Measurements from ENCODE around the gene ACTRT2.

DNA sequence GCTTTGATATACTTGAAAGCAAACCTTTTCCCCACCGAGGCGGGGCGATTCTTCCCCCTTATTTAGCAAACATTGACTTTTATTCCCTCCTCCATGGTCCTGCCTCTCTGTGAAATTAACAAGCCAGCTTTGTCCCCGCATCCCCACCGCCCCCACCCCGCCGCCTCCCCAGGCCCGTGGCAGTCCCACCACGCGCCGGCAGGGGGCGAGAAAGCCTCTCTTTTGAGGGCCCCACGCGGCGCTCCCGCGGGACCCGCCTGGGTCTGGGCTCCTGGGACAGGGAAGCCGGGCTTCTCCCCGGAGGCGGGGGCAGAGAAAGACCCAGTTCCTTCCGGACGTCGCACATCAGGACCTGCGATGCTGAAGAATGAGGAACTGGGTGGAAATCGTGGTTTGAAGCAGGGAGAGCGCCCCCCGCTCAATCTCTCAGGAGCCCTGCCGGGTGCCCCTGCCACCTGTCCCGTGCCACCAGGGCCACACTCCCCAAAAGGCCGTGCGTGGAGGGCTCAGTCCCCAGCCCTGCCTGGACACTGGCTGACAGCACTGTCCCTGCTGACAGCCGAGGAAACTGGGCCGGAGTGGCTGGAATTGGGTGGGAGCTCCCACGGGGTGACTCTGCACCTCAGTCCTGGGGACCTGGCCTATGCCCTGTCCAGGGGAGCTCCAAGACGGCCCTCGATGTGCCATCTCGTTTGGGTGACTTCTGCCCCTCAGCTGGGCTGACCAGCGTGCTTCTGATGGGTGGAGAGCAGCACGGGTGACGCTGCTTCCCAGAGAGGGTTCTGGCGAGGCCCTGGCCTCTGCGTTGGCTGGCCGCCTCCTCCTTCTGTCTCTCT is 8.6 kb upstream of the ACTRT2 start:
- TF ChIP-seq, protein P1, sequence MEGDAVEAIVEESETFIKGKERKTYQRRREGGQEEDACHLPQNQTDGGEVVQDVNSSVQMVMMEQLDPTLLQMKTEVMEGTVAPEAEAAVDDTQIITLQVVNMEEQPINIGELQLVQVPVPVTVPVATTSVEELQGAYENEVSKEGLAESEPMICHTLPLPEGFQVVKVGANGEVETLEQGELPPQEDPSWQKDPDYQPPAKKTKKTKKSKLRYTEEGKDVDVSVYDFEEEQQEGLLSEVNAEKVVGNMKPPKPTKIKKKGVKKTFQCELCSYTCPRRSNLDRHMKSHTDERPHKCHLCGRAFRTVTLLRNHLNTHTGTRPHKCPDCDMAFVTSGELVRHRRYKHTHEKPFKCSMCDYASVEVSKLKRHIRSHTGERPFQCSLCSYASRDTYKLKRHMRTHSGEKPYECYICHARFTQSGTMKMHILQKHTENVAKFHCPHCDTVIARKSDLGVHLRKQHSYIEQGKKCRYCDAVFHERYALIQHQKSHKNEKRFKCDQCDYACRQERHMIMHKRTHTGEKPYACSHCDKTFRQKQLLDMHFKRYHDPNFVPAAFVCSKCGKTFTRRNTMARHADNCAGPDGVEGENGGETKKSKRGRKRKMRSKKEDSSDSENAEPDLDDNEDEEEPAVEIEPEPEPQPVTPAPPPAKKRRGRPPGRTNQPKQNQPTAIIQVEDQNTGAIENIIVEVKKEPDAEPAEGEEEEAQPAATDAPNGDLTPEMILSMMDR (IDR thresholded peaks at IDR 0.05), result peak in 3 of 4 experiments; percentile 56 to 99 (median 69)
- no peak for TF ChIP-seq POLR2A (IDR thresholded peaks at IDR 0.05)

Data from gastroesophageal sphincter (tissue), 3 donors.